Ishikawa (cell line): ENCODE results near the gene MRPS34.

Experiments
- CEBPB ChIP-seq: IDR thresholded peaks from 2 replicates; pipeline ENCODE4 v1.6.1; 2012
- CREB1 ChIP-seq: IDR thresholded peaks from 2 replicates; pipeline ENCODE4 v1.6.1; 2012; ENCODE audit warnings: low read depth
- EGR1 ChIP-seq: IDR thresholded peaks from 2 replicates; pipeline ENCODE4 v1.6.1; 2012
- EP300 ChIP-seq: IDR thresholded peaks from 2 replicates; pipeline ENCODE4 v1.6.1; 2012; ENCODE audit warnings: borderline replicate concordance
- FOXM1 ChIP-seq: IDR thresholded peaks from 2 replicates; pipeline ENCODE4 v1.6.1; 2012; ENCODE audit warnings: low read depth, borderline replicate concordance
- NFIC ChIP-seq: IDR thresholded peaks from 2 replicates; pipeline ENCODE4 v1.6.1; 2012
- RAD21 ChIP-seq: IDR thresholded peaks from 2 replicates; pipeline ENCODE4 v1.6.1; 2012; ENCODE audit warnings: low read depth
- REST ChIP-seq: IDR thresholded peaks from 2 replicates; pipeline ENCODE4 v1.6.1; 2012; ENCODE audit warnings: low read depth, mild to moderate bottlenecking
- TAF1 ChIP-seq: IDR thresholded peaks from 2 replicates; pipeline ENCODE4 v1.6.1; 2012; ENCODE audit warnings: low read depth, mild to moderate bottlenecking
- TCF12 ChIP-seq: IDR thresholded peaks from 2 replicates; pipeline ENCODE4 v1.6.1; 2012; ENCODE audit warnings: low read depth
- TEAD4 ChIP-seq: IDR thresholded peaks from 2 replicates; pipeline ENCODE4 v1.6.1; 2012
- YY1 ChIP-seq: IDR thresholded peaks from 2 replicates; pipeline ENCODE4 v1.6.1; 2012; ENCODE audit warnings: low read depth
- ZBTB7A ChIP-seq: IDR thresholded peaks from 2 replicates; pipeline ENCODE4 v1.6.1; 2012; ENCODE audit warnings: low read depth
- TF ChIP-seq, protein P1 (sequence below): IDR thresholded peaks from 2 replicates; pipeline ENCODE4 v1.6.1; 2012
- TF ChIP-seq, protein P2 (sequence below): IDR thresholded peaks from 2 replicates; pipeline ENCODE4 v1.6.1; 2012

Gene MRPS34

DNA sequence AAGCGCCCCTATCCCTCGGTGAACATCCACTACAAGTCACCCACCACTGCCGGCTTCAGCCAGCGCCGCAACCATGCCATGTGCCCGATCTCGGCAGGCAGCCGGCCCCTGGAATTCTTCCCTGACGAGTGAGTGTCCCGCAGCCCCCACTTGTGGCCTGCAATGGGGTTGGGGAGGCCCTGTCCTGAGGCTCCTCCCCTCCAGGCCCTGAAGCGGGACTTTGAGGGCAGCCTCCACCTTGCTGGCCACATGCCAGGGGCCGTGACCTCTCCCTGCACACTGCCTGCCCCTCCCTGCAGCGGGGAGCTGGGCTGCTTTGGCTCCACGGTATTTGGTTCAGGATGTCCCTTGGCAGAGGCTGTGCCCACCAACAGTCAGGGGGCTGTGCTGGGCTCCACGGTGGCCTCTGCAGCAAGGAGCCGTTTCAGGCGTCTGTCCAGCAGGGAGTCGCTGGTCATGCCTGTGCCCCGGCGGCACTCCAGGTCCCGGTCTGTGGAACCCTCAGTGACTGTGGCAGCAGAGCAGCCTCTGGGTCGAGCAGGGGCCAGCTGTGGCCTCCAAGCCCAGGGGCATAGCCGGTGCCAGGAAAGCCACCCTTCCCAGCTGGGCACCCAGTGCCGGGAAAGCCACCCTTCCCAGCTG lies 9.9 kb downstream of the MRPS34 start:
- TF ChIP-seq EGR1 (no peak), TAF1 (no peak), CREB1 (no peak), TCF12 (0 out of 2 replicates have a peak, but pooled peaks have one; percentile 16), RAD21 (no peak), NFIC (peak; percentile 69)
- TF ChIP-seq, protein P1, sequence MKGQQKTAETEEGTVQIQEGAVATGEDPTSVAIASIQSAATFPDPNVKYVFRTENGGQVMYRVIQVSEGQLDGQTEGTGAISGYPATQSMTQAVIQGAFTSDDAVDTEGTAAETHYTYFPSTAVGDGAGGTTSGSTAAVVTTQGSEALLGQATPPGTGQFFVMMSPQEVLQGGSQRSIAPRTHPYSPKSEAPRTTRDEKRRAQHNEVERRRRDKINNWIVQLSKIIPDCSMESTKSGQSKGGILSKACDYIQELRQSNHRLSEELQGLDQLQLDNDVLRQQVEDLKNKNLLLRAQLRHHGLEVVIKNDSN, result no peak

GRCh38 chr16:1762196-1762878 lies 10.6 kb downstream of the MRPS34 start:
- TF ChIP-seq TEAD4 (no peak), RAD21 (no peak), REST (no peak), NFIC (no peak), TCF12 (no peak)

DNA sequence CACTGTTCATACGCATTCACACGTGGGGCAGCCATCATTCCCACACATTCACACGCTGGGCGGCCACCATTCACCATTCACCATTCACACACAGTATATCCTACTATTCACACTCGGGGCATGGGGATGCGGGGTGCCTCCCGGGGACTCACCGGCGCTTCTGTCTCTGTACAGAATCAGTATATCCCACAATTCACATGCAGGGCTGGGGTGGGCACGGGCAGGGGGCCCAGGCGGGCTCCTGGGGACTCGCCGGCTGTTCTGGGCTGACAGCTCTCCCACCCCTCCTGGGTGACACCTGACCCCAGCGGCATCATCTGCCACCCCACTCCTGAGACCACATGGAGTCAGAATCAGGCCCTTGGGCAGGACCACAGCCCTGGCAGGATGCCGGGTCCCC lies 11.2 kb downstream of the MRPS34 start:
- TF ChIP-seq EGR1, result no peak
- no peak for TF ChIP-seq FOXM1
- TF ChIP-seq CEBPB, result no peak
- TF ChIP-seq ZBTB7A, result no peak
- TF ChIP-seq CREB1, result no peak
- TF ChIP-seq TCF12, result no peak
- TF ChIP-seq REST, result no peak
- TF ChIP-seq TAF1, result no peak
- TF ChIP-seq, protein P2, sequence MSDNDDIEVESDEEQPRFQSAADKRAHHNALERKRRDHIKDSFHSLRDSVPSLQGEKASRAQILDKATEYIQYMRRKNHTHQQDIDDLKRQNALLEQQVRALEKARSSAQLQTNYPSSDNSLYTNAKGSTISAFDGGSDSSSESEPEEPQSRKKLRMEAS, result no peak

DNA sequence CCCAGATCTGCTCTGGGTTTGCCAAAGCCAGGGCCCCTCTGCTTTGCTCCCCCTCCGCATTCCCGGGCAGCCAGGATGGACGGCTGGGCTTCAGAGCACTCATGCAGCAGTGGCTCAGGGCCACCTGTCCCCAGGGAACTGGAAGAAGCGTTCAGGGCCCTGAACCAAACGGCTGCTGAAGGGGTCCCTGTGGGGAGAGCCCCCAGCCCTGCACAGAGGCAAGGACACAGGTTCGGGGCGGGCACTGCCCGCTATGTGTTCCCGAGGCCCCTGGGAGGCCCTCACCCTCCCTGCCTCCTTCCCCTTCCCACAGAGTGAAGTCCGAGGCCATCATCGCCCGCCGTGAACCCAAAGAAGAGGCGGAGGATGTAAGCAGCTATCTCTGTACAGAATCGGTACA lies 12.0 kb downstream of the MRPS34 start:
- TF ChIP-seq, protein P2, result no peak
- TF ChIP-seq TAF1 (no peak), REST (no peak), CREB1 (no peak), ZBTB7A (no peak), EP300 (no peak), NFIC (no peak)

DNA sequence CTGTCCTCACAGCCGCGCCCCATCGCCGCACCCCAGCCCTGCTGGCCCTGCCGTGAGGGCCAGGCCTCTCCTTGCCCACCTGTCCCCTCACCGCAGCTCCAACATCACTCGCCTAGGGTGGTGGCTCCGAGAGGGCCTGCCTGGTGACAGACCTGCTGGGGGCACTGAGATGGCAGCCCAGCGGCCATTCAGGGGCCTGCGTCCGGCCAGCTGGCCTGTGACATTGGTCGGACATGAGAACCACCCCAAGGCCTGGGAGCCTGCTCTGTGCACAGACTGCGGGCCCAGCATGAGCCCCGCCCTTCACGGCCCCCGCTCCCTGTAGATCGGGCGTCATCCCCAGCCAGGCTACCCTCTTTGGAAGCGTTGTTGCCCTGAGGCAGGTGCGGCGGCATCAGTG lies 13.4 kb downstream of the MRPS34 start:
- TF ChIP-seq ZBTB7A, result no peak
- no peak for TF ChIP-seq YY1
- no peak for TF ChIP-seq TAF1
- TF ChIP-seq TCF12, result no peak
- TF ChIP-seq, protein P2, result no peak
